SK-N-SH (cell line): ENCODE results near the gene WRAP73. TPM values are rescaled to one million over a fixed set of nuclear protein-coding genes. Genes with fewer than 3 reads are reported as not detected.

Source experiments
- CTCF ChIA-PET: fragments of 300-600, 350-600 bp; formaldehyde crosslinking; extraction: SDS; loops from one replicate; lab custom pipeline; 2021; lab: Yijun Ruan, JAX
- POLR2A ChIA-PET: fragments of 350-600 bp; sonication (Branson Sonifier 250); formaldehyde crosslinking; extraction: SDS; loops from one replicate; lab custom pipeline; 2020; ENCODE audit warnings: antibody characterized with exemption, inconsistent platforms; lab: Yijun Ruan, JAX
- DNase-seq: peaks from one replicate; pipeline ENCODE4 v3.0.0; 2012
- H2AFZ ChIP-seq: fragments of 200-600 bp; sonication (generic); 2 replicates; pipeline ENCODE4 v1.8.1; 2016; ENCODE audit warnings: antibody characterized with exemption, mild to moderate bottlenecking, low read depth
- H3F3A ChIP-seq: fragments of 200-600 bp; sonication (generic); replicated peaks from 2 replicates; pipeline ENCODE3; 2016; ENCODE audit warnings: antibody characterized with exemption, mild to moderate bottlenecking; ENCODE audit not compliant: insufficient read depth
- H3K27ac ChIP-seq, 2 experiments: fragments of 200-500 bp in 1 of 2; fragments of 200-600 bp in 1 of 2; sonication (Bioruptor generic) in 1 of 2; sonication (generic), shearing (Covaris generic) in 1 of 2; 2 replicates each; pipeline versions ENCODE4 v1.5.1 to v1.6.1; 2014 to 2016; ENCODE audit warnings: low read depth in 2 of 2, inconsistent platforms in 1 of 2, low read length in 1 of 2, mild to moderate bottlenecking in 1 of 2, mixed read lengths in 1 of 2
- H3K27me3 ChIP-seq: fragments of 200-600 bp; sonication (generic), shearing (Covaris generic); 2 replicates; pipeline ENCODE4 v1.6.1; 2016; ENCODE audit warnings: mixed run types; ENCODE audit not compliant: insufficient read depth
- H3K36me3 ChIP-seq, 2 experiments: fragments of 200-500 bp in 1 of 2; fragments of 200-600 bp in 1 of 2; sonication (Bioruptor generic) in 1 of 2; sonication (generic) in 1 of 2; replicated peaks in 1 of 2; 2 replicates each; pipeline versions ENCODE3 to v1.5.1; 2014 to 2016; ENCODE audit warnings: low read length in 1 of 2, mild to moderate bottlenecking in 1 of 2; ENCODE audit not compliant: insufficient read depth in 2 of 2, control insufficient read depth in 1 of 2
- H3K4me1 ChIP-seq, 2 experiments: fragments of 200-500 bp in 1 of 2; fragments of 200-600 bp in 1 of 2; sonication (Bioruptor generic) in 1 of 2; sonication (generic), shearing (Covaris generic) in 1 of 2; 2 replicates each; pipeline versions ENCODE4 v1.5.1 to v1.6.1; 2014 to 2016; ENCODE audit warnings: low read depth in 1 of 2, low read length in 1 of 2, mixed run types in 1 of 2; ENCODE audit not compliant: insufficient read depth in 2 of 2, control insufficient read depth in 1 of 2
- H3K4me2 ChIP-seq: fragments of 200-600 bp; sonication (generic), shearing (Covaris generic); 2 replicates; pipeline ENCODE4 v1.6.1; 2017; ENCODE audit warnings: mixed run types
- H3K4me3 ChIP-seq, 2 experiments: fragments of 200-500 bp in 1 of 2; fragments of 200-600 bp in 1 of 2; sonication (Bioruptor generic) in 1 of 2; sonication (generic), shearing (Covaris generic) in 1 of 2; 2 replicates each; pipeline versions ENCODE4 v1.5.1 to v1.8.1; 2014 to 2016; ENCODE audit warnings: low read depth in 2 of 2, inconsistent platforms in 1 of 2, low read length in 1 of 2, mild to moderate bottlenecking in 1 of 2, mixed read lengths in 1 of 2, moderate library complexity in 1 of 2
- H3K79me2 ChIP-seq: fragments of 200-600 bp; sonication (generic); 2 replicates; pipeline ENCODE4 v1.8.1; 2017; ENCODE audit warnings: mild to moderate bottlenecking; ENCODE audit not compliant: insufficient read depth
- H3K9ac ChIP-seq: fragments of 200-600 bp; sonication (generic); 2 replicates; pipeline ENCODE4 v1.6.1; 2017; ENCODE audit warnings: mixed run types
- H3K9me2 ChIP-seq: fragments of 200-600 bp; sonication (generic); 2 replicates; pipeline ENCODE4 v1.6.1; 2017; ENCODE audit warnings: mixed run types
- H3K9me3 ChIP-seq: fragments of 200-600 bp; sonication (generic); 2 replicates; pipeline ENCODE4 v1.6.1; 2017; ENCODE audit warnings: mixed run types, mild to moderate bottlenecking, moderate library complexity
- H4K20me1 ChIP-seq: fragments of 200-600 bp; sonication (generic); 2 replicates; pipeline ENCODE4 v1.6.1; 2017; ENCODE audit warnings: mild to moderate bottlenecking, mixed run types; ENCODE audit not compliant: insufficient read depth
- CHD2 ChIP-seq: fragments of 150-350 bp; IDR thresholded peaks from 2 replicates; pipeline ENCODE4 v1.6.1; 2018; ENCODE audit warnings: low read length; ENCODE audit not compliant: partially characterized antibody
- ELF1 ChIP-seq: IDR thresholded peaks from 2 replicates; pipeline ENCODE4 v1.4.0; 2012
- EZH2phosphoT487 ChIP-seq: fragments of 200-600 bp; sonication (generic); IDR thresholded peaks from 2 replicates; pipeline ENCODE4 v1.6.1; 2017; ENCODE audit warnings: low read depth, mixed run types, mild to moderate bottlenecking, antibody characterized with exemption, moderate library complexity, borderline replicate concordance
- FOSL2 ChIP-seq: IDR thresholded peaks from 2 replicates; pipeline ENCODE4 v1.4.0; 2012; ENCODE audit warnings: low read depth, mild to moderate bottlenecking, moderate library complexity, borderline replicate concordance
- FOXJ3 ChIP-seq: sonication (generic); formaldehyde crosslinking; IDR thresholded peaks from 2 replicates; pipeline ENCODE4 v1.5.1; 2020; ENCODE audit warnings: mild to moderate bottlenecking, missing genetic modification reagents
- FOXM1 ChIP-seq: IDR thresholded peaks from 2 replicates; pipeline ENCODE4 v1.4.0; 2012; ENCODE audit warnings: low read depth, mild to moderate bottlenecking
- GABPA ChIP-seq: IDR thresholded peaks from 2 replicates; pipeline ENCODE4 v1.4.0; 2012; ENCODE audit warnings: low read depth, mild to moderate bottlenecking
- GATA2 ChIP-seq: sonication (generic); formaldehyde crosslinking; IDR thresholded peaks from 2 replicates; pipeline ENCODE4 v1.5.0; 2020; ENCODE audit warnings: mild to moderate bottlenecking, missing genetic modification reagents
- MEF2A ChIP-seq: IDR thresholded peaks from 2 replicates; pipeline ENCODE4 v1.4.0; 2012; ENCODE audit warnings: low read depth, borderline replicate concordance
- MXI1 ChIP-seq: IDR thresholded peaks from 2 replicates; pipeline ENCODE4 v1.6.1; 2012; ENCODE audit warnings: mild to moderate bottlenecking, low read depth, low read length, improper control_type of control experiment
- NRF1 ChIP-seq: IDR thresholded peaks from 2 replicates; pipeline ENCODE4 v1.6.1; 2012; ENCODE audit warnings: low read depth, mild to moderate bottlenecking, low read length
- PBX3 ChIP-seq: IDR thresholded peaks from 2 replicates; pipeline ENCODE4; 2012
- RXRA ChIP-seq: IDR thresholded peaks from 2 replicates; pipeline ENCODE4 v1.4.0; 2012; ENCODE audit warnings: low read depth, mild to moderate bottlenecking, borderline replicate concordance
- SMC3 ChIP-seq: IDR thresholded peaks from 2 replicates; pipeline ENCODE4 v1.6.1; 2012; ENCODE audit warnings: low read depth, low read length, improper control_type of control experiment
- TEAD4 ChIP-seq: IDR thresholded peaks from 2 replicates; pipeline ENCODE4 v1.4.0; 2012; ENCODE audit warnings: mild to moderate bottlenecking, borderline replicate concordance; ENCODE audit not compliant: insufficient read depth
- USF2 ChIP-seq: fragments of 150-350 bp; IDR thresholded peaks from 2 replicates; pipeline ENCODE4 v1.6.1; 2017; ENCODE audit warnings: antibody characterized with exemption, low read length, low read depth, borderline replicate concordance
- YY1 ChIP-seq: IDR thresholded peaks from 2 replicates; pipeline ENCODE4 v1.4.0; 2012; ENCODE audit warnings: low read depth, mild to moderate bottlenecking
- WGBS: methylation state at CpG from one replicate; pipeline ENCODE4 v1.1.6; 2017; ENCODE audit warnings: low lambda C conversion rate; 5-methylcytosine and 5-hydroxymethylcytosine counted together
- polyA plus RNA-seq, 3 experiments: library from polyadenylated mRNA; depleted of rRNA; stranded (reverse); fragments of >200 nt; gene quantifications; 2 replicates each; pipeline ENCODE4 v1.2.3, GENCODE V29; 2012

WRAP73 gene
- polyA plus RNA-seq, 1 of the 3 experiments (the other 2 are of a cell fraction) = 61.9 TPM

GRCh38 chr1:3656450-3657095 lies 6.7 kb upstream of the WRAP73 start:
- WGBS = 80% methylated on average over 11 of the region's 13 CpGs
- H3K4me3 ChIP-seq = no peak overlapping the region
- H3F3A ChIP-seq = no peaks in the 10 kb centered on the region
- no peaks in the 10 kb centered on the region for H3K9me2 ChIP-seq
- H3K36me3 ChIP-seq = no peaks in the 10 kb centered on the region
- no peak overlapping the region for H2AFZ ChIP-seq
- peaks cover 4% of the 10 kb centered on the region; the same call in 1 of the 2 replicates for H3K27me3 ChIP-seq
- TF ChIP-seq FOXM1 = no peak
- no peak for TF ChIP-seq NRF1
- no peak for TF ChIP-seq MXI1
- TF ChIP-seq SMC3 = no peak
- TF ChIP-seq EZH2phosphoT487 = no peak
- no peak for TF ChIP-seq USF2
- H3K9me3 ChIP-seq = no peaks in the 10 kb centered on the region
- POLR2A ChIA-PET = no interaction called here
- H3K27ac ChIP-seq = no peak overlapping the region
- no peaks in the 10 kb centered on the region for H4K20me1 ChIP-seq
- CTCF ChIA-PET = interaction anchor here (1.2 to 1.5 kb wide), 3 partner anchors 39 to 203 kb away, joined by 3 to 5 read pairs (median 3); no protein-coding TSS in a partner anchor
- peaks cover 0 to 2% of the 10 kb centered on the region in 2 experiments; a peak in 1 of 4 replicates for H3K4me1 ChIP-seq
- no peak for DNase-seq
- H3K9ac ChIP-seq = no peak overlapping the region
- H3K4me2 ChIP-seq = no peak overlapping the region
- H3K79me2 ChIP-seq = no peaks in the 10 kb centered on the region

- Histone ChIP-seq H3K4me3 (no peak overlapping the region), H4K20me1 (no peaks in the 10 kb centered on the region), H3K9ac (no peak overlapping the region), H3K27ac (no peak overlapping the region), H2AFZ (no peak overlapping the region), H3F3A (no peaks in the 10 kb centered on the region), H3K4me1 (peaks cover 0 to 2% of the 10 kb centered on the region in 2 experiments; a peak in 1 of 4 replicates), H3K9me2 (no peaks in the 10 kb centered on the region), H3K36me3 (no peaks in the 10 kb centered on the region), H3K79me2 (peaks cover under 1% of the 10 kb centered on the region; the same call in 1 of the 2 replicates), H3K27me3 (peaks cover 4% of the 10 kb centered on the region; the same call in 1 of the 2 replicates), H3K4me2 (no peak overlapping the region), H3K9me3 (no peaks in the 10 kb centered on the region)
- WGBS = 84% methylated on average over 20 of the region's 22 CpGs
- DNase-seq = no peak
- POLR2A ChIA-PET = interaction anchor here (1.1 kb wide), 1 partner anchor 65 kb away, joined by 3 read pairs; no protein-coding TSS in a partner anchor
- TF ChIP-seq MEF2A (no peak), RXRA (no peak), GABPA (no peak), GATA2 (CRISPR knock-in tag) (no peak), SMC3 (no peak), FOSL2 (no peak), FOXJ3 (no peak), YY1 (no peak), PBX3 (no peak), USF2 (no peak), TEAD4 (no peak), CHD2 (no peak), ELF1 (no peak)
- CTCF ChIA-PET = interaction anchor here (1.2 to 2.4 kb wide), 4 partner anchors 41 to 73 kb away, joined by 3 to 9 read pairs (median 4); no protein-coding TSS in a partner anchor
Measured at GRCh38 chr1:3654549-3655281, 4.8 kb upstream of the WRAP73 start.
